ENCODE results near the gene TMOD1. TPM values are rescaled to one million over a fixed set of nuclear protein-coding genes. Genes with fewer than 3 reads are reported as not detected.

The TMOD1 gene
- polyA plus RNA-seq, 1 of the 3 experiments (the other 2 are of a cell fraction) = 0.54 TPM

DNA sequence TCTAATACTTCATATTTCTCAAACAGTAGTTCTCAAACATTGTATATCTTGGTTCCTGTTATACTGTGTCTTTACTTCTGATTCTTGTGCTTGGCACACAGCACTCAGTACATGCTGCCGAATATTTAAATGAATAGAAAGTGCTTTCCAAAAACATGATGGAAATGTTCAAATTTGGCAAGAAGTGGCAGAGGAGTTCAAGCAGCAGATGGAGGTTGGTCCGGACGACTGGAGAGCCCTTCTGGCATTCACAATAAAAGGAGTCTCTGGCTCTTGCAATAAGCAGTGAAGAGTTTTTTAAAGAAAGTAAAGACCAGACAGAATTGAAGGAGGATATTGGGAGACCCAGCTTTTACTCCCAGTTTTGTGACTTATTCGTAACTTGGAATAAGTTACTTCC is 95.4 kb downstream of the TMOD1 start:
- Histone ChIP-seq H3K9me3 (no peaks in the 10 kb centered on the region), H3K4me1 (ENCODE audit: control insufficient read depth in 1 of 2, insufficient read depth in 2 of 2, low read depth in 1 of 2, low read length in 1 of 2) (peaks cover 0 to 35% of the 10 kb centered on the region in 2 experiments; a peak in 2 of 4 replicates), H3K27ac (ENCODE audit: low read depth in 2 of 2, low read length in 1 of 2) (0 out of 4 replicates have a peak overlapping the region, but pooled peaks of 1 of the 2 experiments have one; percentile 9), H3F3A (replicated peaks; ENCODE audit: insufficient read depth) (no peaks in the 10 kb centered on the region), H3K79me2 (ENCODE audit: insufficient read depth) (no peaks in the 10 kb centered on the region), H3K4me2 (no peak overlapping the region), H3K36me3 (replicated peaks in 1 of 2; ENCODE audit: control insufficient read depth in 1 of 2, insufficient read depth in 2 of 2, low read length in 1 of 2) (peaks cover 0 to 29% of the 10 kb centered on the region in 2 experiments), H3K9me2 (no peaks in the 10 kb centered on the region), H3K27me3 (ENCODE audit: insufficient read depth) (no peaks in the 10 kb centered on the region), H3K4me3 (ENCODE audit: low read depth in 2 of 2, low read length in 1 of 2) (no peak overlapping the region), H4K20me1 (ENCODE audit: insufficient read depth) (no peaks in the 10 kb centered on the region), H2AFZ (ENCODE audit: low read depth) (no peak overlapping the region), H3K9ac (no peak overlapping the region)
- POLR2A ChIA-PET = interaction anchor here (0.6 kb wide), 1 partner anchor 87 kb away, joined by 4 read pairs; no protein-coding TSS in a partner anchor
- 92% methylated on average over 4 of the region's 4 CpGs for WGBS (ENCODE audit: low lambda C conversion rate)
- DNase-seq = no peak
- CTCF ChIA-PET = interaction anchor here (4.1 to 28.6 kb wide), 5 partner anchors 16 to 127 kb away, joined by 26 to 677 read pairs (median 101); partner anchors contain the start of gene TMOD1
- TF ChIP-seq, protein P1, sequence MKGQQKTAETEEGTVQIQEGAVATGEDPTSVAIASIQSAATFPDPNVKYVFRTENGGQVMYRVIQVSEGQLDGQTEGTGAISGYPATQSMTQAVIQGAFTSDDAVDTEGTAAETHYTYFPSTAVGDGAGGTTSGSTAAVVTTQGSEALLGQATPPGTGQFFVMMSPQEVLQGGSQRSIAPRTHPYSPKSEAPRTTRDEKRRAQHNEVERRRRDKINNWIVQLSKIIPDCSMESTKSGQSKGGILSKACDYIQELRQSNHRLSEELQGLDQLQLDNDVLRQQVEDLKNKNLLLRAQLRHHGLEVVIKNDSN (IDR thresholded peaks at IDR 0.05; ENCODE audit: borderline replicate concordance, low read depth) = no peak
- TF ChIP-seq RCOR1 (IDR thresholded peaks at IDR 0.05; ENCODE audit: low read length) (no peak), TEAD4 (IDR thresholded peaks at IDR 0.05; ENCODE audit: borderline replicate concordance, insufficient read depth) (no peak), FOXM1 (IDR thresholded peaks at IDR 0.05; ENCODE audit: low read depth) (no peak), SIN3A (IDR thresholded peaks at IDR 0.05; ENCODE audit: borderline replicate concordance, low read depth, low read length) (no peak)
- TF ChIP-seq, protein P2, sequence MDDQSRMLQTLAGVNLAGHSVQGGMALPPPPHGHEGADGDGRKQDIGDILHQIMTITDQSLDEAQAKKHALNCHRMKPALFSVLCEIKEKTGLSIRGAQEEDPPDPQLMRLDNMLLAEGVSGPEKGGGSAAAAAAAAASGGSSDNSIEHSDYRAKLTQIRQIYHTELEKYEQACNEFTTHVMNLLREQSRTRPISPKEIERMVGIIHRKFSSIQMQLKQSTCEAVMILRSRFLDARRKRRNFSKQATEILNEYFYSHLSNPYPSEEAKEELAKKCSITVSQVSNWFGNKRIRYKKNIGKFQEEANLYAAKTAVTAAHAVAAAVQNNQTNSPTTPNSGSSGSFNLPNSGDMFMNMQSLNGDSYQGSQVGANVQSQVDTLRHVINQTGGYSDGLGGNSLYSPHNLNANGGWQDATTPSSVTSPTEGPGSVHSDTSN (IDR thresholded peaks at IDR 0.05) = no peak
- TF ChIP-seq, protein P3, sequence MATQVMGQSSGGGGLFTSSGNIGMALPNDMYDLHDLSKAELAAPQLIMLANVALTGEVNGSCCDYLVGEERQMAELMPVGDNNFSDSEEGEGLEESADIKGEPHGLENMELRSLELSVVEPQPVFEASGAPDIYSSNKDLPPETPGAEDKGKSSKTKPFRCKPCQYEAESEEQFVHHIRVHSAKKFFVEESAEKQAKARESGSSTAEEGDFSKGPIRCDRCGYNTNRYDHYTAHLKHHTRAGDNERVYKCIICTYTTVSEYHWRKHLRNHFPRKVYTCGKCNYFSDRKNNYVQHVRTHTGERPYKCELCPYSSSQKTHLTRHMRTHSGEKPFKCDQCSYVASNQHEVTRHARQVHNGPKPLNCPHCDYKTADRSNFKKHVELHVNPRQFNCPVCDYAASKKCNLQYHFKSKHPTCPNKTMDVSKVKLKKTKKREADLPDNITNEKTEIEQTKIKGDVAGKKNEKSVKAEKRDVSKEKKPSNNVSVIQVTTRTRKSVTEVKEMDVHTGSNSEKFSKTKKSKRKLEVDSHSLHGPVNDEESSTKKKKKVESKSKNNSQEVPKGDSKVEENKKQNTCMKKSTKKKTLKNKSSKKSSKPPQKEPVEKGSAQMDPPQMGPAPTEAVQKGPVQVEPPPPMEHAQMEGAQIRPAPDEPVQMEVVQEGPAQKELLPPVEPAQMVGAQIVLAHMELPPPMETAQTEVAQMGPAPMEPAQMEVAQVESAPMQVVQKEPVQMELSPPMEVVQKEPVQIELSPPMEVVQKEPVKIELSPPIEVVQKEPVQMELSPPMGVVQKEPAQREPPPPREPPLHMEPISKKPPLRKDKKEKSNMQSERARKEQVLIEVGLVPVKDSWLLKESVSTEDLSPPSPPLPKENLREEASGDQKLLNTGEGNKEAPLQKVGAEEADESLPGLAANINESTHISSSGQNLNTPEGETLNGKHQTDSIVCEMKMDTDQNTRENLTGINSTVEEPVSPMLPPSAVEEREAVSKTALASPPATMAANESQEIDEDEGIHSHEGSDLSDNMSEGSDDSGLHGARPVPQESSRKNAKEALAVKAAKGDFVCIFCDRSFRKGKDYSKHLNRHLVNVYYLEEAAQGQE (IDR thresholded peaks at IDR 0.05; ENCODE audit: low read depth, low read length) = no peak
- TF ChIP-seq, protein P4, sequence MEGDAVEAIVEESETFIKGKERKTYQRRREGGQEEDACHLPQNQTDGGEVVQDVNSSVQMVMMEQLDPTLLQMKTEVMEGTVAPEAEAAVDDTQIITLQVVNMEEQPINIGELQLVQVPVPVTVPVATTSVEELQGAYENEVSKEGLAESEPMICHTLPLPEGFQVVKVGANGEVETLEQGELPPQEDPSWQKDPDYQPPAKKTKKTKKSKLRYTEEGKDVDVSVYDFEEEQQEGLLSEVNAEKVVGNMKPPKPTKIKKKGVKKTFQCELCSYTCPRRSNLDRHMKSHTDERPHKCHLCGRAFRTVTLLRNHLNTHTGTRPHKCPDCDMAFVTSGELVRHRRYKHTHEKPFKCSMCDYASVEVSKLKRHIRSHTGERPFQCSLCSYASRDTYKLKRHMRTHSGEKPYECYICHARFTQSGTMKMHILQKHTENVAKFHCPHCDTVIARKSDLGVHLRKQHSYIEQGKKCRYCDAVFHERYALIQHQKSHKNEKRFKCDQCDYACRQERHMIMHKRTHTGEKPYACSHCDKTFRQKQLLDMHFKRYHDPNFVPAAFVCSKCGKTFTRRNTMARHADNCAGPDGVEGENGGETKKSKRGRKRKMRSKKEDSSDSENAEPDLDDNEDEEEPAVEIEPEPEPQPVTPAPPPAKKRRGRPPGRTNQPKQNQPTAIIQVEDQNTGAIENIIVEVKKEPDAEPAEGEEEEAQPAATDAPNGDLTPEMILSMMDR (IDR thresholded peaks at IDR 0.05) = no peak
- TF ChIP-seq, protein P5, sequence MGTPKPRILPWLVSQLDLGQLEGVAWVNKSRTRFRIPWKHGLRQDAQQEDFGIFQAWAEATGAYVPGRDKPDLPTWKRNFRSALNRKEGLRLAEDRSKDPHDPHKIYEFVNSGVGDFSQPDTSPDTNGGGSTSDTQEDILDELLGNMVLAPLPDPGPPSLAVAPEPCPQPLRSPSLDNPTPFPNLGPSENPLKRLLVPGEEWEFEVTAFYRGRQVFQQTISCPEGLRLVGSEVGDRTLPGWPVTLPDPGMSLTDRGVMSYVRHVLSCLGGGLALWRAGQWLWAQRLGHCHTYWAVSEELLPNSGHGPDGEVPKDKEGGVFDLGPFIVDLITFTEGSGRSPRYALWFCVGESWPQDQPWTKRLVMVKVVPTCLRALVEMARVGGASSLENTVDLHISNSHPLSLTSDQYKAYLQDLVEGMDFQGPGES (IDR thresholded peaks at IDR 0.05; ENCODE audit: low read depth, low read length) = no peak
